ENCODE data around the gene PTPRD. TPM values are rescaled to one million over a fixed set of nuclear protein-coding genes. Genes with fewer than 3 reads are reported as not detected.

PTPRD gene
- total and polyA plus RNA-seq, 2 of the 4 experiments (the other 2 are of a cell fraction) = 0.07 to 0.18 TPM

DNA sequence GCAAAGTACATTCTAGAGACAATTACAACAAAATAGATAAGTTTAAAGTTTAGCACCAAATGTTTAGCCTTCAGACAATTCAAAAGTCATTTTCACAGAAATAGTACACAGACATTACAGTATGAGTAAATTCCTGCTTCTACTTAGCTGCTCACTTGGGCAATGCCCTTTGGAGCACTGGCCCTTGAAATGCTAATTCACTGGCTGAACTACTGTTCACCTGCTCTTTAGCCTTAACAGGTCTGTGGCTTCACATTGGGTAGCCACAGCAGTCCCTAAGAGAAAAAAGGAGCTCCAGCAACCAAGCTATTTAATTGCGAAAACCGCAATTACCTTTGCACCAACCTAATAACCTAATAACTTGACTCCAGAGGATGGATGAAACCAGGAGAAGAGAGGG lies 1897.0 kb downstream of the PTPRD start:
- no peak overlapping the region for H3K4me3 ChIP-seq (ENCODE audit: insufficient read depth, low read depth, low read length)
- CTCF ChIA-PET = no interaction called here
- no TSS peak for BruUV-seq (replicated peaks)
- H3K4ac ChIP-seq (ENCODE audit: low read depth, low read length) = no peak overlapping the region
- H2BK15ac ChIP-seq (ENCODE audit: low read depth, low read length) = no peak overlapping the region
- H3K9me3 ChIP-seq (ENCODE audit: control insufficient read depth, insufficient read depth, low read length) = 0 out of 2 replicates have a peak, but pooled peaks cover 1% of the 10 kb centered on the region
- H3K18ac ChIP-seq (ENCODE audit: low read depth, low read length) = no peak overlapping the region
- TF ChIP-seq, protein P1, sequence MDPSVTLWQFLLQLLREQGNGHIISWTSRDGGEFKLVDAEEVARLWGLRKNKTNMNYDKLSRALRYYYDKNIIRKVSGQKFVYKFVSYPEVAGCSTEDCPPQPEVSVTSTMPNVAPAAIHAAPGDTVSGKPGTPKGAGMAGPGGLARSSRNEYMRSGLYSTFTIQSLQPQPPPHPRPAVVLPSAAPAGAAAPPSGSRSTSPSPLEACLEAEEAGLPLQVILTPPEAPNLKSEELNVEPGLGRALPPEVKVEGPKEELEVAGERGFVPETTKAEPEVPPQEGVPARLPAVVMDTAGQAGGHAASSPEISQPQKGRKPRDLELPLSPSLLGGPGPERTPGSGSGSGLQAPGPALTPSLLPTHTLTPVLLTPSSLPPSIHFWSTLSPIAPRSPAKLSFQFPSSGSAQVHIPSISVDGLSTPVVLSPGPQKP (IDR thresholded peaks at IDR 0.05; ENCODE audit: borderline replicate concordance, low read depth, low read length) = no peak
- TF ChIP-seq BHLHE40 (IDR thresholded peaks at IDR 0.05; ENCODE audit: low read depth, low read length) = no peak
- no peak overlapping the region for H2AK9ac ChIP-seq (replicated peaks; ENCODE audit: low read depth, low read length, poor library complexity)
- no peak overlapping the region for H3K9ac ChIP-seq (ENCODE audit: low read depth, low read length)
- H3K79me1 ChIP-seq (ENCODE audit: low read depth in 1 of 2, low read length in 2 of 2) = no peaks in the 10 kb centered on the region
- no peak overlapping the region for H2BK20ac ChIP-seq (ENCODE audit: low read depth, low read length)
- no peak overlapping the region for H2AFZ ChIP-seq (replicated peaks; ENCODE audit: low read length, poor library complexity)
- H3K4me1 ChIP-seq (ENCODE audit: control insufficient read depth, insufficient read depth, low read length) = no peaks in the 10 kb centered on the region; the same call in 1 of the 2 replicates
- ATAC-seq (ENCODE audit: low read depth) (no peak), DNase-seq (no peak)
- no peak overlapping the region for H4K91ac ChIP-seq (ENCODE audit: insufficient read depth, low read depth, low read length)
- no peak overlapping the region for H2AK5ac ChIP-seq (ENCODE audit: low read depth, low read length)
- intact Hi-C loops (cut with micrococcal nuclease) (no loop called here), in situ Hi-C loops (cut with MboI; ENCODE audit: low sequenced_read_pairs) (no loop called here), dilution Hi-C loops (cut with HindIII; ENCODE audit: low sequenced_read_pairs, unreplicated experiment) (no loop called here)
- POLR2A ChIA-PET (ENCODE audit: unreplicated experiment) = no interaction called here
- H2BK5ac ChIP-seq (ENCODE audit: low read depth, low read length, poor library complexity, severe bottlenecking) = no peak overlapping the region
- H3K56ac ChIP-seq (ENCODE audit: extremely low read depth, insufficient read depth, low read length) = no peak overlapping the region
- H3K27me3 ChIP-seq (ENCODE audit: control insufficient read depth, insufficient read depth, low read length) = no peaks in the 10 kb centered on the region
- H2BK120ac ChIP-seq (ENCODE audit: low read depth, low read length) = no peak overlapping the region
- H3K14ac ChIP-seq (replicated peaks; ENCODE audit: low read depth, low read length) = no peak overlapping the region
- no peaks in the 10 kb centered on the region for H4K20me1 ChIP-seq (ENCODE audit: insufficient read depth, low read length)
- H3K9me1 ChIP-seq (ENCODE audit: insufficient read depth, low read length) = no peaks in the 10 kb centered on the region
- no CpG with 5 or more reads among the region's 2 CpGs for WGBS, 2 experiments (ENCODE audit: extremely low coverage in 2 of 2, insufficient read length in 1 of 2)
- H3K4me2 ChIP-seq (ENCODE audit: low read depth, low read length) = no peak overlapping the region
- no peak overlapping the region for H4K8ac ChIP-seq (ENCODE audit: low read depth in 2 of 2, low read length in 2 of 2)
- no peak overlapping the region for H3K27ac ChIP-seq (ENCODE audit: insufficient read depth, low read length)
- no peak overlapping the region for H4K5ac ChIP-seq (ENCODE audit: low read depth, low read length)
- no peaks in the 10 kb centered on the region for H3K36me3 ChIP-seq (ENCODE audit: control insufficient read depth, insufficient read depth, low read length)
- H3K23ac ChIP-seq (ENCODE audit: low read depth, low read length) = no peak overlapping the region
